Islet precursor cell (in vitro differentiated cells): Measurements from ENCODE around the gene ZIC2.

Experiments
- DNase-seq: peaks from one replicate; pipeline ENCODE4 v3.0.0-alpha.2; 2018

ZIC2 gene

DNA sequence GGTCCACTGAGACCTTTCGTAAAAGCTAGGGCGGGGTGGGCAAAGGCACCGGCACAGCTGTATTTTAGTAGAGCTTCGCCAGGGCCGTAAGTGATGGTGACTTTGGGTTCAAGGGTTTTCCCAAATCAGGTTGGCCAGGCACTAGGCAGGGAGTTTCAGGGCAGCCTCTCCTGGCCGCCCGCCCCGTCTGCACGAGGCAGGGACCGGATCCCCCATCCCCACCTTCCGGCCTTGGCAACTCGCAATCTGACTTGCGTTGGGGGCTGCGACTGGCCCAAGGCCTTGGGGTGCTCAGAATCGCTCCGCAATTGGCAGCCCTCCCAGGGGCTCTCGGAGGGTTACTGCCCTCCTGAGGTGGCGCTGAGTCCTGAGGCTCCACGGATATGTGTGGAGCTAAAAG is 6.0 kb upstream of the ZIC2 start:
- DNase-seq, result peak; percentile 38

DNA sequence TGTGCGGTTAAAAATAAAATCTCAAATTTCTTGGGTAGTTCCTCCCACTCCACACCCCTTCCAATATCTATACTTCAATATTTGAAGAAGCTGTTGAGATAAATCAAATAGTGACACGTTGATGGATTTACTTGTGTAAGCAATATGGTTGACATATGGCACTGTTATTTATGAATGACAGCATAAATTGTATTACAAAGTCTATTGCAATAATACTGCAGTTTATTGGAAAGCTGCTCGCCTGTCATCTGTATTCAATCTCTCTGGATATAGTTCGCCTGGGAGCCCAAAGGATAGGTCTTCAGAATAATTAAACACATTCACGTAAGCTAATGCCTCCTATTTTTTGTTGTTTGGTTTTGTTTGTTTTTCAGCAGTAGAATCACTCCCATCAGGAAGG is 5.0 kb upstream of the ZIC2 start:
- no peak for DNase-seq

DNA sequence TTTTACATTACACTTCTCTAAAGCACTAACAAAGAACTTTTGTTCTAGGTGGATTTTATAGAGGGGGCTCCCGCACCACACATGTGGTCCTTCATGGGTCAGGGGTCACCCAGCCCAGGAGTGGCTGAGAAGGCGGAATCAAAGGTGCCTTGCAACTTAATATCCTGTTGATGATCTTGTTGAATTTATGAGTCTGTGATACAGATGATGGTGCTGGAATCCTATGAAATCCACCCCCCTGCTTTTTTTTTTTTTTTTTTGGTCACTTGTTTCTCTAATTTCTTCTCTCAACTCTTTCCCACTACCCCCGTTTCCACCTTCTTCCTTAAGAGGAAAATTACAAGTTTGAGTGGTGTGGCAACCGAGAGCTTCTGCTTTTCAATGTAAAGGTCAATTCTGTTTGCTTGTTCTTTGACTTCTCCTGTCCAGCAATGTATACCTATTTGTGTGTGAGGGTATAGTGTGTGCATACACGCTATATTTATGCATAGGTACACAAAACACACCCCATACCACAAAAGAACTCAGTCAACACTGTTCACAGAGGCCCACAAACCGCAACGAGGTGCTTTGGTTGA is 4.2 kb upstream of the ZIC2 start:
- DNase-seq, result no peak

GRCh38 chr13:99977912-99978798 is 3.4 kb upstream of the ZIC2 start:
- DNase-seq, result peak; percentile 49

GRCh38 chr13:99978799-99979452 is 2.7 kb upstream of the ZIC2 start:
- DNase-seq, result peak; percentile 58

GRCh38 chr13:99979453-99980200 is 2.0 kb upstream of the ZIC2 start:
- peak; percentile 68 for DNase-seq

DNA sequence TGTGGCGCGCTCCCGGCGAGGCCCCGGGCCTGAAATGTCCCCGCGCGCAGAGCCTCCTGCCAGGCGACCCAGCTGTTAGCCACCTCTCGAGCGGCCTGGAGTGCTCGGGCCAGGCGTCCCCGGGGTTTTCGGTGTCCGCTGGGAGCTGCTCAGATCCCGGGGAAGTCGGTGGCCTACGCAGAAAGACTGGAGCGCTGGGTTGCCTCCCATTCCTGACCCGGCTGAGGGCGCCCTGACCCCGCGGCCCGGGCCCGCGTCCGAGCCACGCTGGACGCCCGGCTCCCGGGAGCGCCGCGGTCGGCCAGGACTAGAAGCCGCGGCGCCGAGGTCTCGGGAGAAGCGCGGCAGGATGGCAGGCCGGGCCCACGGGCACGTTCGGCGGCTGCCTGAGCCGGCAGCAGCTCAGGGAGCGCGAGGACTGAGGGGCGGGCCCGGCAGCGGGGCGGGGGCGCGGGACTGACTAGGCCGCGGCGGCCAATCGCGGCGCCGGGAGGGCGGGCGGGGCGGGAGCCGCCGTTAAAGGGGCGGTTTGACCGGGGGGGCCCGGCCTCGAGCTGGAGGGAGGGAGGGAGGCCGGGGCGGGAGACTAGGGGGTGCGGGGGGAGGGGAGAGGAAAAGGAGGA is 1.3 kb upstream of the ZIC2 start:
- peak; percentile 89 for DNase-seq

- DNase-seq, result peak; percentile 68
Measured at GRCh38 chr13:99980824-99981734, 505 bp upstream of the ZIC2 start.

- DNase-seq, result peak; percentile 64
Measured at GRCh38 chr13:99982036-99982730, 599 bp downstream of the ZIC2 start.

GRCh38 chr13:99982731-99983498 is 1.3 kb downstream of the ZIC2 start:
- peak; percentile 64 for DNase-seq

DNA sequence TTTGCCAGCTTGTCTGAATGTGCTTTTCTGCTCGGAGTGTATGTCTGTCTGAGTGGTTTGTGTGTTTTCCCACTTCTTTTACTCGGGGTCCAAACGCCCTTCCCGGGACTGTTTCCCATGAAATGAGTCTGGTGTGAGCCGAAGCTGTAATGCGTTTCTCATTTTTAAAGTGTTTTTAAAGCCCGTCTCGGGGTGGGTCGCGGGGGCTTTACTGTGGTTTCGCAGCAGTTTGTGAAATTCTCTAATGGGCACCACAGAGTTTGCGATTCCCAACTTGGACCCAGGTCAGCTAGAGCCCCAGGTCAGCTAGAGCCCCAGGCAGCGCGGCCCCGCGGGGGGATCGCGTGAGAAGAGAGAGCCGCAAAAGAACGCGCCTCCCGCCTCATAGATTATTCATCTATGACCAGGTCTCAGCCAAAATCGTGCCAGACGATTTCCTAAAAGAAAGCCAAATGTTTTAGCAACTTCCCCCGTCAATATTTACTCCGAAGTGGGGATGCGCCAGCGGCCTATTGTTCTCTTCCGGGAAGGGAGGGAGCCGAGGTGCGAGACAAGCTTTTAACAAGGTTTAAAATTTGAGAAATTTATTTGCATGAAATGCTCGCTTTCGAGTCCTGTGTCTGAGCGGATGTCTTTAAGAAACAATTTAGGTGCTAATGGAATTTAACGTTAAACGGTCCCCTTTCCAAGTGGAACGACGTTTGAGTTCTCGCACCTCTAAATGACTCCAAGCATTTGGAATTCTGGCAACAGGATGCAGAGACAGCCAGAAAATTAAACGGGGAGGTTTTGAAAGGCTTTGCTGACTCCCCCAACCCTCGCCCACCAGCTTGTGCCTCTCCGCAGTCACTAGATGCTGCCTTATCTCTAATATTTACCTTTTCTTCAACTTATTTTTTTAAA is 2.2 kb downstream of the ZIC2 start:
- DNase-seq, result peak; percentile 45

DNA sequence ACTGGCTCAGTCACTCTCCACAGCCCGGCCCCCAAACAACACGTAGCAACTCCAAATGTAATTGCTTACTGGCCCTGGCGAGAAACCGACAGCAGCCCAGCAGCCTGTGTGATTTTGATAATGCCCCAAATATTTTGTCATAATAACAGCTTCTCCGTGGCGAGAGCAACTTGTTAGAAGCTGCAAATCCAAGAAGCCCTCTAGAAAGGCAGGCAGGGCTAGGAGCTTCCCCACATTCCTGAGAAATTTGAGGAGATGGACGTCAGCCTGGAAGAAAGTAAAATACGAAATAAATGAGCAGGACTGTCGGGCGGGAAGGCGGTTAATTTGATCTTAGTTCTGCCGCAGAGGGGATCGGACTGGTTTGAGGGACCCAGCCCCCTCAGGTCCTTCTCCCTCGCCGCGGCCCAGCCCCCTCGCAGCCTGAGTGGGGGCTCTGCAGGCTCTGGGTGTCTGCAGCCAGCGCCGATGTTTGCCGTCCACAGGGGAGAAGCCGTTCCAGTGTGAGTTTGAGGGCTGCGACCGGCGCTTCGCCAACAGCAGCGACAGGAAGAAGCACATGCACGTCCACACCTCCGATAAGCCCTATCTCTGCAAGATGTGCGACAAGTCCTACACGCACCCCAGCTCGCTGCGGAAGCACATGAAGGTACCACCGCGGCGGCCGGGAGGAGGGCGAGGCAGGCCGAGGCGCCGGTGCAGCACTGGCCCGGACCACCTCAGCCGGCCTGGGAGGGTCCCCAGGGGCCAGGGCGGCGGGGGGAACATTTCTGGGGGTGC is 3.1 kb downstream of the ZIC2 start:
- DNase-seq, result peak; percentile 62

- DNase-seq, result peak; percentile 77
Measured at GRCh38 chr13:99985241-99985874, 3.8 kb downstream of the ZIC2 start.

DNA sequence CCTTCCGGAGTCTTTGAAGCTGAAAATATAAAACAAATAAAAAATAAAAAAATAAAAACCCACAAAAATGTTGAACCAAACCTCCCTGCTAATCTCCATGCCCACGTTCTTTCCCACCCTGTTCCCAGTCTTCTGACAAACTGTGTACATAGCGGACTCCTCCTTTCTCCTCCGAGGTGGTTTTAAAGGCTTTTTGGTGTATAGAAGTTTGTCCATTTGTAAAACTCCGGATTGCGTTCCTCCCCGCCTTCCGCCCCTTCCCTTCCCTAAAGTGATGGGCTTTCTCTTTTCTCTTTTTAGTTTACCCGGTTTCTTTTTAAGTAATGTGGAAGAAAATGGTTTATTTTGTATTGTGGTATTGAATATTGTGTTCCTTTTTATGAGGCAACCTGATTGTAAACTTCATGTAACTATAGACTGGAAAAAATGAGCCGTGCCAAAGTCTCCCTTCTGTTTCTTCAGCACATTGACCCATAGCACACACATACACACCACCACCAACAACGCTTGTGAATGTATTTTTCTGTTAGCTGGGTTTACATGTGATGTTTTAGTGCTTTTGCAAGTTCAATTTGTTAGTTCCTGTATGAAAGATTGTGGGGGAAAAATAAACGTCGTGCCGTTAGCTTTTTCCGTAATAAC is 4.4 kb downstream of the ZIC2 start:
- peak; percentile 20 for DNase-seq

- DNase-seq, result peak; percentile 24
Measured at GRCh38 chr13:99986741-99987140, 5.2 kb downstream of the ZIC2 start.

DNA sequence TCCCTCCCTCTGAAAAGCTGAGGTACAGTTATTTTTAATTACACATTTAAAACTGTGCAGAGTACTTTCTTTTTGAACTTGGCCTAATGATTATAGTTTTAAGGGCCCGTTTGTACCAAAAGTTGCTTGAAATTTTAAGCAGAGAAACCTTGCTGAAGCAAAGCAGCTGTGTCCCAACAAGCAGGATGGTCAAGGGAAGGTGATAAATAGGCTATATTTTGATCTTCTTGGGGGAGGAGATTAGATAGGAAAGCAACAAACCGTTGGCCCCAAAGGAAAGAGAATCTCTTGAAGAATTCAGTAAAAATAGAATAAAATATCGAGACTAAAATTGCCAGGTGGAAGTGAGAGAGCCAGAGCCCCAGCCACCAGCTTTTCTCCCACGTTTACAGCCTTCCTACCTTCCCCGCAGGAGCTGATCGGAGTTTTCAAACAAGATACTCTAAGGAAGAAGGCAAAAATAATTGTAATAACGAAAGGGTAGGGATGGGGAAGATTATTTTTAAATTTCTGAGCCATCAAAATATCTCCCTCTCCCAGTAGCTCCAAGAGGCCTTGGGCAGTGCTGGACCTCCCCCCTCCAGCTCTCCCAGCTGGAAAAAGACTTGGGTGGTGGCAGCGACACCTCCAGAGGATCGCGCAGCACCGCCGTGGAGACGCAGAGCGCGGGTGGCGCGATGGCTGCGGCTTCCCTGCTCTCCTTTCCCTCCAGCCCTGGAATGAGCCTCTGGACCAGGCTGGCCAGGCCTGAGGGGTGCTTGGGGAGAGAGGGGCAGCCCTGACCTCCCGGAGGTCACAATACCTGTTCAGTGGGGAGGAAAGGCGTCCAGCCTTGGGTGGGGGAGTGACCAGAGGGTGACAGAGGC is 5.8 kb downstream of the ZIC2 start:
- peak; percentile 54 for DNase-seq
